IPS-18a (cell line): ENCODE data around the gene GIGYF2.
"Not testable (repeated sequence)": the region's sequence is repeated elsewhere in the genome, so short reads cannot be mapped to it uniquely, and the experiment has no call there.

Experiments used
- H3K27ac ChIP-seq: one replicate; pipeline ENCODE4 v1.5.1; 2013; ENCODE audit warnings: low read length
- H3K27me3 ChIP-seq: one replicate; pipeline ENCODE4 v1.6.1; 2013; ENCODE audit warnings: mild to moderate bottlenecking, low read length; ENCODE audit not compliant: control insufficient read depth, insufficient read depth
- H3K36me3 ChIP-seq: one replicate; pipeline ENCODE4 v1.6.1; 2013; ENCODE audit warnings: low read depth, low read length; ENCODE audit not compliant: control insufficient read depth
- H3K4me1 ChIP-seq: one replicate; pipeline ENCODE4 v1.6.1; 2013; ENCODE audit warnings: low read depth, low read length; ENCODE audit not compliant: control insufficient read depth
- H3K4me3 ChIP-seq: one replicate; pipeline ENCODE4 v1.5.1; 2013; ENCODE audit warnings: low read length
- H3K9ac ChIP-seq: one replicate; pipeline ENCODE4 v1.6.1; 2013; ENCODE audit warnings: mild to moderate bottlenecking, low read length, moderate library complexity
- H3K9me3 ChIP-seq: one replicate; pipeline ENCODE4 v1.6.1; 2013; ENCODE audit warnings: low read depth, low read length; ENCODE audit not compliant: control insufficient read depth

Gene GIGYF2

GRCh38 chr2:232850039-232850438, 152.9 kb downstream of the GIGYF2 start:
- no peak overlapping the region for H3K4me3 ChIP-seq
- H3K27me3 ChIP-seq = no peaks in the 10 kb centered on the region
- H3K36me3 ChIP-seq = peaks cover 59% of the 10 kb centered on the region
- H3K4me1 ChIP-seq = no peaks in the 10 kb centered on the region
- H3K27ac ChIP-seq = no peak overlapping the region
- no peak overlapping the region for H3K9ac ChIP-seq
- H3K9me3 ChIP-seq = no peaks in the 10 kb centered on the region

- not testable (repeated sequence) for H3K27me3 ChIP-seq, H3K27ac ChIP-seq, H3K4me1 ChIP-seq, H3K9me3 ChIP-seq, H3K9ac ChIP-seq, H3K4me3 ChIP-seq
- peaks cover 58% of the 10 kb centered on the region for H3K36me3 ChIP-seq
Observed at GRCh38 chr2:232852081-232852480, 154.9 kb downstream of the GIGYF2 start.

- Histone ChIP-seq H3K36me3 (peaks cover 58% of the 10 kb centered on the region), H3K9me3 (no peaks in the 10 kb centered on the region), H3K27me3 (no peaks in the 10 kb centered on the region), H3K4me3 (no peak overlapping the region), H3K27ac (no peak overlapping the region), H3K4me1 (no peaks in the 10 kb centered on the region), H3K9ac (no peak overlapping the region)
Observed at GRCh38 chr2:232852676-232853075, 155.5 kb downstream of the GIGYF2 start.

- Histone ChIP-seq H3K9me3 (no peaks in the 10 kb centered on the region), H3K27ac (no peak overlapping the region), H3K4me1 (no peaks in the 10 kb centered on the region), H3K36me3 (peaks cover 56% of the 10 kb centered on the region), H3K27me3 (no peaks in the 10 kb centered on the region), H3K9ac (no peak overlapping the region), H3K4me3 (no peak overlapping the region)
Observed at GRCh38 chr2:232854082-232854481, 157.0 kb downstream of the GIGYF2 start.

- no peak overlapping the region for H3K4me3 ChIP-seq
- H3K9ac ChIP-seq = no peak overlapping the region
- H3K4me1 ChIP-seq = no peaks in the 10 kb centered on the region
- H3K27me3 ChIP-seq = no peaks in the 10 kb centered on the region
- H3K27ac ChIP-seq = no peak overlapping the region
- H3K36me3 ChIP-seq = peaks cover 34% of the 10 kb centered on the region
- H3K9me3 ChIP-seq = no peaks in the 10 kb centered on the region
Observed at GRCh38 chr2:232857158-232857563, 160.0 kb downstream of the GIGYF2 start.

- Histone ChIP-seq H3K4me3 (no peak overlapping the region), H3K36me3 (peaks cover 34% of the 10 kb centered on the region), H3K27ac (no peak overlapping the region), H3K9ac (no peak overlapping the region), H3K9me3 (no peaks in the 10 kb centered on the region), H3K27me3 (no peaks in the 10 kb centered on the region), H3K4me1 (no peaks in the 10 kb centered on the region)
Observed at GRCh38 chr2:232859385-232859916, 162.3 kb downstream of the GIGYF2 start.

- Histone ChIP-seq H3K9ac (no peak overlapping the region), H3K4me1 (no peaks in the 10 kb centered on the region), H3K36me3 (peaks cover 30% of the 10 kb centered on the region), H3K9me3 (no peaks in the 10 kb centered on the region), H3K27me3 (no peaks in the 10 kb centered on the region), H3K4me3 (no peak overlapping the region), H3K27ac (no peak overlapping the region)
Observed at GRCh38 chr2:232860593-232861241, 163.6 kb downstream of the GIGYF2 start.

- H3K4me1 ChIP-seq = no peaks in the 10 kb centered on the region
- no peaks in the 10 kb centered on the region for H3K9me3 ChIP-seq
- H3K36me3 ChIP-seq = peaks cover 24% of the 10 kb centered on the region
- no peaks in the 10 kb centered on the region for H3K27me3 ChIP-seq
- H3K9ac ChIP-seq = no peak overlapping the region
- no peak overlapping the region for H3K4me3 ChIP-seq
- no peak overlapping the region for H3K27ac ChIP-seq
Observed at GRCh38 chr2:232861353-232861752, 164.2 kb downstream of the GIGYF2 start.

GRCh38 chr2:232863996-232864395, 166.9 kb downstream of the GIGYF2 start:
- Histone ChIP-seq H3K27me3 (no peaks in the 10 kb centered on the region), H3K27ac (no peak overlapping the region), H3K4me3 (no peak overlapping the region), H3K4me1 (no peaks in the 10 kb centered on the region), H3K9ac (no peak overlapping the region), H3K36me3 (no peaks in the 10 kb centered on the region), H3K9me3 (no peaks in the 10 kb centered on the region)

- H3K27me3 ChIP-seq = no peaks in the 10 kb centered on the region
- H3K4me3 ChIP-seq = no peak overlapping the region
- no peaks in the 10 kb centered on the region for H3K36me3 ChIP-seq
- no peaks in the 10 kb centered on the region for H3K9me3 ChIP-seq
- no peaks in the 10 kb centered on the region for H3K4me1 ChIP-seq
- H3K9ac ChIP-seq = no peak overlapping the region
- no peak overlapping the region for H3K27ac ChIP-seq
Observed at GRCh38 chr2:232865165-232865564, 168.0 kb downstream of the GIGYF2 start.

- H3K27me3 ChIP-seq = no peaks in the 10 kb centered on the region
- H3K9ac ChIP-seq = no peak overlapping the region
- no peaks in the 10 kb centered on the region for H3K9me3 ChIP-seq
- no peak overlapping the region for H3K27ac ChIP-seq
- H3K4me3 ChIP-seq = no peak overlapping the region
- H3K36me3 ChIP-seq = no peaks in the 10 kb centered on the region
- no peaks in the 10 kb centered on the region for H3K4me1 ChIP-seq
Observed at GRCh38 chr2:232866104-232866503, 169.0 kb downstream of the GIGYF2 start.
